ENCODE data around the gene CTTN.

CTTN gene

DNA sequence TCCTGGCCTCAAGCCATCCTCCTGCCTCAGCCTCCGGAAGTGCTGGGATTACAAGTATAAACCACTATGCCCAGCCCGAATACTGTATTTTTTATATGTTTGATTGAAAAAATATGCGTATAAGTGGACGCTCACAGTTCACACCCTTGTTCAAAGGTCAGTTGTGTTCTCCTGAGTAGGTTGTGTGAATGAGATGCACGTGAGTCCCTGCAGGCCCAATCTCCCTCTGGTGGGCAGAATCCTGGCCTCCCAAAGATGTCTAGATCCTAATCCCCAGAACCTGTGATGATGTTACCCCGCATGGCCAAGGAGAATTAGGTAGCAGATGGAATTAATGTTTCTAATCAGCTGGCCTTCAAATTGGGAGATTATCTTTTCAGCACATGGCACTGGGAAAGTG is 41.9 kb downstream of the CTTN start:
- TF ChIP-seq TAF1 (IDR thresholded peaks at IDR 0.05; ENCODE audit: borderline replicate concordance, insufficient read depth, low read length) (no peak), FOXP2 (optimal IDR thresholded peaks at IDR 0.05; ENCODE audit: borderline replicate concordance, extremely low read depth, extremely low read length, insufficient read depth) (no peak), POLR2AphosphoS5 (IDR thresholded peaks at IDR 0.05; ENCODE audit: low read depth, low read length) (no peak), SIN3A (IDR thresholded peaks at IDR 0.05; ENCODE audit: borderline replicate concordance, insufficient read depth, low read length) (no peak)
- TF ChIP-seq, protein P1, sequence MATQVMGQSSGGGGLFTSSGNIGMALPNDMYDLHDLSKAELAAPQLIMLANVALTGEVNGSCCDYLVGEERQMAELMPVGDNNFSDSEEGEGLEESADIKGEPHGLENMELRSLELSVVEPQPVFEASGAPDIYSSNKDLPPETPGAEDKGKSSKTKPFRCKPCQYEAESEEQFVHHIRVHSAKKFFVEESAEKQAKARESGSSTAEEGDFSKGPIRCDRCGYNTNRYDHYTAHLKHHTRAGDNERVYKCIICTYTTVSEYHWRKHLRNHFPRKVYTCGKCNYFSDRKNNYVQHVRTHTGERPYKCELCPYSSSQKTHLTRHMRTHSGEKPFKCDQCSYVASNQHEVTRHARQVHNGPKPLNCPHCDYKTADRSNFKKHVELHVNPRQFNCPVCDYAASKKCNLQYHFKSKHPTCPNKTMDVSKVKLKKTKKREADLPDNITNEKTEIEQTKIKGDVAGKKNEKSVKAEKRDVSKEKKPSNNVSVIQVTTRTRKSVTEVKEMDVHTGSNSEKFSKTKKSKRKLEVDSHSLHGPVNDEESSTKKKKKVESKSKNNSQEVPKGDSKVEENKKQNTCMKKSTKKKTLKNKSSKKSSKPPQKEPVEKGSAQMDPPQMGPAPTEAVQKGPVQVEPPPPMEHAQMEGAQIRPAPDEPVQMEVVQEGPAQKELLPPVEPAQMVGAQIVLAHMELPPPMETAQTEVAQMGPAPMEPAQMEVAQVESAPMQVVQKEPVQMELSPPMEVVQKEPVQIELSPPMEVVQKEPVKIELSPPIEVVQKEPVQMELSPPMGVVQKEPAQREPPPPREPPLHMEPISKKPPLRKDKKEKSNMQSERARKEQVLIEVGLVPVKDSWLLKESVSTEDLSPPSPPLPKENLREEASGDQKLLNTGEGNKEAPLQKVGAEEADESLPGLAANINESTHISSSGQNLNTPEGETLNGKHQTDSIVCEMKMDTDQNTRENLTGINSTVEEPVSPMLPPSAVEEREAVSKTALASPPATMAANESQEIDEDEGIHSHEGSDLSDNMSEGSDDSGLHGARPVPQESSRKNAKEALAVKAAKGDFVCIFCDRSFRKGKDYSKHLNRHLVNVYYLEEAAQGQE (IDR thresholded peaks at IDR 0.05; ENCODE audit: insufficient read depth in 1 of 2, low read depth in 2 of 2, low read length in 2 of 2), result no peak

DNA sequence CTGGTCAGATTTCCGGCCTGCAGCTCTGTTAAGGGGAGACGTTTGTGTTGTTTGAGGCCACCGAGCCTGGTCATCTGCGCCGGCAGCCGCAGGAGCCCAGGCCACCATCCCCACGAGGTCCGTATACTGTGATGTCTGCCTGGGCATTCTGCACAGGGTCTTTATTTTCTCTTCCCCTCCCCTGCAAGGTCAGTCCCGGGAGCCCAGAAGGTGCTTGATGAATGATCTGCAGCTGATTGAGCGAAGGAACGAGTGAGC is 45.4 kb downstream of the CTTN start:
- no peak for TF ChIP-seq POLR2AphosphoS5 (IDR thresholded peaks at IDR 0.05; ENCODE audit: low read depth, low read length)

DNA sequence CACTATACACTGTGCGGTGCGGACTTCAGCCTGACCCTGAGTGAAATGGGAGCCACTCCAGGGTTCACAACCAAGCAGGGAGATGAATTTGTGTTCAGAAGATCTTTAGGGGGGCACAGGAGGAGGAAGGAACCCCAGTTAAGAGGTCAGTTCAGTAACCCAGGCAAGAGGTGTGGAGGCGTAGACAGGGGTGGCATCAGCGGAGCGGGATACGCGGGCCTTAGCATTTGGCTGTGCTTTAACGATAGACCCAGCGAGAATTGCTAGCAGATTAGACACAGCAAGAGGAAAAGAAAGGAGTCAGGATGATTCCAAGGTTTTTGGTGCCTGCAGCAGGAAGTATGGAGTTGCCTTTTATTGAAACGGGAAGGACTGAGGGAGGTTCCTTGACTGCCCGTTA is 46.8 kb downstream of the CTTN start:
- TF ChIP-seq SIN3A (IDR thresholded peaks at IDR 0.05; ENCODE audit: borderline replicate concordance, insufficient read depth, low read length) (no peak), TAF1 (IDR thresholded peaks at IDR 0.05; ENCODE audit: borderline replicate concordance, insufficient read depth, low read length) (no peak), POLR2AphosphoS5 (IDR thresholded peaks at IDR 0.05; ENCODE audit: low read depth, low read length) (no peak), FOXP2 (optimal IDR thresholded peaks at IDR 0.05; ENCODE audit: borderline replicate concordance, extremely low read depth, extremely low read length, insufficient read depth) (no peak)
- TF ChIP-seq, protein P1 (IDR thresholded peaks at IDR 0.05; ENCODE audit: insufficient read depth in 1 of 2, low read depth in 2 of 2, low read length in 2 of 2), result no peak

DNA sequence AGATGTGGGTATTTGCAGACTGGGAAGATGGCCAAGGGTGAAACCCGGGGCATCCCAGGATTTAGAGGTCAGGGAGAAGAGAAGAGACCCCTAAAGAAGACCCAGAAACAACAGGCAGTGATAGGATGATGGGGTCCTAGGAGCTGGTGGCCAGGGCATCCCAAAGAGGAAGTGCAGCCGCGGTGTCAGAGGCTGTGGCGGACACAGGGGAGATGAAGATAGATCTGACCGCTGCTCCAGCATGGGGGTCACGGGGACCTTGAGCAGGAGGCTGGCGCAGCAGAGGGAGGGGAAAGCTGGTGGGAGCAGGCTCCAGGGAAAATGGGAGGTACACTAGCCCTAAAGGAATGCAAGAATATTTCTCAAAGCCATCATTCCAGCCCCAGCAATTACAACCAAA is 47.3 kb downstream of the CTTN start:
- TF ChIP-seq, protein P1 (IDR thresholded peaks at IDR 0.05; ENCODE audit: insufficient read depth in 1 of 2, low read depth in 2 of 2, low read length in 2 of 2), result no peak
- TF ChIP-seq TAF1 (IDR thresholded peaks at IDR 0.05; ENCODE audit: borderline replicate concordance, insufficient read depth, low read length) (no peak), FOXP2 (optimal IDR thresholded peaks at IDR 0.05; ENCODE audit: borderline replicate concordance, extremely low read depth, extremely low read length, insufficient read depth) (no peak), SIN3A (IDR thresholded peaks at IDR 0.05; ENCODE audit: borderline replicate concordance, insufficient read depth, low read length) (no peak), POLR2AphosphoS5 (IDR thresholded peaks at IDR 0.05; ENCODE audit: low read depth, low read length) (no peak)

DNA sequence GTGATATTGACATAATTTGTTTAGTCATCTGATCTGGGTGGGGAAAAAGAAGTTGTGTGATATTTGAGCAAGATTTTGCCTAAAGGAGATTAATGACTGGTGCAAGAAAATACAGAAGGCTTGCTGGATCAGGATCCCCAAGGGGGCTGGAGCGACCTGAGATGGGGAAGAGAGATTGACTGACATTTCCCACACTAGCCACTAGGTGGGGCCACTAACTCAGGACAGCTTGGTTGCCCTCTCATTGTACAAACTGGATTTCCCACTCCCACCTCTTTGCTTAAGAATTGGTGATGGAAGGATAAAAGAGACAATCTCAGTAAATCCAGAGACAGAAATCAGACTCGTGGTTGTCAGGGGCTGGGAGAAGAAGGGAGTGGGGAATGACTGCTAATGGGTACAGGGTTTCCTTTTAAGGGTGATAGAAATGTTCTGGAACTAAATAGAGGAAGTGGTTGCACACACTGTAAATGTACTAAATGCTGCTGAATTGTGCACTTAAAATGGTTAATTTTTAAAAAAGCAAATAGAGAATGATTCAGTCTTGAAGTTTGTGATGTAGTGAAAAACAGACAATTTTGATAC is 50.7 kb downstream of the CTTN start:
- TF ChIP-seq TAF1 (IDR thresholded peaks at IDR 0.05; ENCODE audit: borderline replicate concordance, insufficient read depth, low read length), result no peak
- TF ChIP-seq SIN3A (IDR thresholded peaks at IDR 0.05; ENCODE audit: borderline replicate concordance, insufficient read depth, low read length), result no peak
- TF ChIP-seq, protein P1 (IDR thresholded peaks at IDR 0.05; ENCODE audit: insufficient read depth in 1 of 2, low read depth in 2 of 2, low read length in 2 of 2), result no peak
